Stimulated activated CD8-positive, alpha-beta memory T cell treated with anti-CD3 and anti-CD28 coated beads, Interleukin-12 subunit alpha, Interleukin-12 subunit beta, amount 100 ng/mL, for 1 hour (primary cell): ENCODE results near the gene CELF2.

Experiments
- DNase-seq: peaks from one replicate; pipeline ENCODE4 v3.0.0-alpha.2; 2020; ENCODE audit warnings: low read depth

CELF2 gene

DNA sequence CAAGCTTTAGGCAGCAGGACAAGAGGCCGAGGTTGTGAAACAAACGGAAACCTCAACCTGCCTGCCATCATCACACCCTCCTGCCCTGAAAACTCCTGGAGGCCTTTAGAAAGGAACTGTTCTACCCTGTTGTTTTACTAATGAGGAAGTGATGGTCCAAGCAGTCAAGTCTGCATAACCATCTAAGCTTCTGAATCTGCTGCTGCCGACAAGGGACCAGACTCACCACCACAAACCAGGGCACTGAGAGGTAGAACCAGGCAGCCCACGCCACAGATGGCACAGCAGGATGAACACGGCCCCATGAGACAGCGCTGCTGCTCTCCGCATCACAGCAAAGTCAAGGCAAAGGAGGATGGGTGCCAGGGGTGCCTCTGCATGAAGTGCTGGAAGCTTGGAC is 209.4 kb downstream of the CELF2 start:
- DNase-seq = no peak

GRCh38 chr10:11229893-11230292 is 212.2 kb downstream of the CELF2 start:
- no peak for DNase-seq

- no peak for DNase-seq
Measured at GRCh38 chr10:11230498-11231167, 213.0 kb downstream of the CELF2 start.

DNA sequence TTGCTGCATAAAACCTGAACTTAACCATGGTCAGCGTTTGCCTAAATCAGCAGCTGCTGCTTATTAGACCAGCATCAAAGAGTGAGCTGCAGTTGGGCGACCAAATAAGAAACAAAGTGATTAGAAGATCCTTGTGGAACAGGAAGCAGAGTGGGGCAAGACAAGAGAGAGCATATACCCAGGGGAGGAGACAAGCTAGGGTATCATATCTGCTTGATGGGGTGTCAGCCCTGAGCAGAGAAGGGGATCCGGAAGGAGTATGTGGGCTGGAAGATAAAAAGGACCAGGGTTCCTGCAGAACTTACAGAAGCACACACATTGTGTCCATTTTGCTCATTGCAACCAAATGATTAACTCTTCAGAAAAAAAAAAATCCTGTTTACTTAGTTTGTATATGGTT is 213.6 kb downstream of the CELF2 start:
- no peak for DNase-seq

DNA sequence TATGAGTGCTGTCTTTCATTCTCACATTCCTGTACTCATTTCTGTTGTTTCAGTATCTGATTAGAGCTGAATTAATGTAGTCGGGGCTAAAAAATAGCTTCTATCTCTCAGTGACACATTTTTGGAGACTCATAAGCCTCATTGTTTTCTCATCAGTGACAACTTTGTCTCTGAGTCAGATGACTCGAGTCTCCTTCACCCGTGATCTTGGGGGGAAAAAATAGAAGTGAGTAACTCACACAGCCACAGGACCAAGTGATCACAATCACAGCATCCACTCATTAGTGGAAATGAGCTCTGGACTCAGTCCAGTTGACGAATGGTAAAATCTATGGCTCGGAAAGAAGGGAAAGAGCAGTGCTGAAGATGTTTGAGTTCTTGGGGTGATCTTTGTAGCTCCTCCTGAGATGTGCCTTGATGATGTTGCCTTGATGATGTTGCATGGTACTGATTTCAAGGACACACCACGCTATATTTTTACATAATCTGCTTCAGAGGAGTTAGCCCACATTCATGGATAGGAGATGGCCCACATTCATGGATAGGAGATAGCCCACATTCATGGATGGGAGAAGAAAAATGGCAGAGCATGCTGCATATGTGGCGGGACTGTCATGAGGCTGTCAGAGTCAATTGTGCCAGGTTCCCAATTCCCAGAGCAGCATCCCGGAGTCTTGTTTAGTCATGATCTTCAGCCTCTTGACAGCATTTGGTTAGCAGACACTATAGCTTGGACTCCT is 214.7 kb downstream of the CELF2 start:
- no peak for DNase-seq

DNA sequence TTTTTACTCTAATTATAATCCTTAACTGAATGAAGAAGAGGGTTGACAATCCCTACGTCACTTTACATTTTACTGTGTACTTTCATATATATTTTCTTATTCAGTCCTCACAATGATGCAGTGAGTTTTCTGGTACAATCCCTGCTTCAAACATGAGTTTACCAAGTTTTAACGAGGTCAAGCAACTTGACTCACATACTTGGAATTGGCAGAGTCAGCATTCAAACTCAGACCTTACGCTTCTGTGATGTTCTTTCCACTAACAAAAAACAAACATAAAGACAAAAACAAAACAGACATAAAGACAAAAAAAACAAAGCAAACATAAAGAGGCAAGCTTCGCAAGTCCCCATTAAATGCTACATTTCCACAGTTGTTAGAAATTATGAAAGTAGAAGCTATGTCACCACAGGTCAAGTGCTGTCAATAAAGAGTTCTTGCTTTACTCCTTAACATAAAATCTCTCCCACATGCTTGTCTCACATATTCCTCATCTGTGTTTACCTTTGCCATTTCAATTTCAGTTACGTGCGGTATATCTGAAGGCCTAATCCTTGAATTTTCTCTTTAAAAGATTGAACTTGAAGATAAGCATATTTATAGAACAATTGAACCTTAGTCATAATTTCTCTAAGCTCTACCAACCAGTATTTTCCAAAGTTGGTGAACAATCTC is 217.3 kb downstream of the CELF2 start:
- no peak for DNase-seq

- no peak for DNase-seq
Measured at GRCh38 chr10:11235771-11236170, 218.1 kb downstream of the CELF2 start.

GRCh38 chr10:11236234-11236633 is 218.6 kb downstream of the CELF2 start:
- no peak for DNase-seq

- no peak for DNase-seq
Measured at GRCh38 chr10:11237571-11237970, 219.9 kb downstream of the CELF2 start.

DNA sequence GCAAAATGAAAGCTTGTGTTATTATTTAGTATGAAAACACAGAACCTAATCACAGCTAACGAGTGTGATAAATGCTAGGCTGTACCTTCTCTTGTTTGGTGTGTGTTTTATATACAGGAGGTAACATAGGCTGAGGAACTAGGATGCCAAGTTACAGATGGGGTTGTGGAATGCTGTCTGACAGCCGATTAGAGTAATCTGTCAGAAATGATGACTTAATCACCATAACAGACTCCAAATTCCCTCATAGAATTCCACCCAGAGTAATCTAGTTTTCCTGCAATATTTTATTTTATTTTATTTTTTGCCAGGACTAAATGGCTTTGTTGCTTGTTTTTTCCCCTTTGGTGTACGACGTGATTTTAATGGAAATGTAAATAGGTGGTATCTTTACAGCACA is 221.2 kb downstream of the CELF2 start:
- DNase-seq = no peak

GRCh38 chr10:11240641-11241040 is 223.0 kb downstream of the CELF2 start:
- no peak for DNase-seq

- DNase-seq = no peak
Measured at GRCh38 chr10:11242443-11243387, 225.0 kb downstream of the CELF2 start.

DNA sequence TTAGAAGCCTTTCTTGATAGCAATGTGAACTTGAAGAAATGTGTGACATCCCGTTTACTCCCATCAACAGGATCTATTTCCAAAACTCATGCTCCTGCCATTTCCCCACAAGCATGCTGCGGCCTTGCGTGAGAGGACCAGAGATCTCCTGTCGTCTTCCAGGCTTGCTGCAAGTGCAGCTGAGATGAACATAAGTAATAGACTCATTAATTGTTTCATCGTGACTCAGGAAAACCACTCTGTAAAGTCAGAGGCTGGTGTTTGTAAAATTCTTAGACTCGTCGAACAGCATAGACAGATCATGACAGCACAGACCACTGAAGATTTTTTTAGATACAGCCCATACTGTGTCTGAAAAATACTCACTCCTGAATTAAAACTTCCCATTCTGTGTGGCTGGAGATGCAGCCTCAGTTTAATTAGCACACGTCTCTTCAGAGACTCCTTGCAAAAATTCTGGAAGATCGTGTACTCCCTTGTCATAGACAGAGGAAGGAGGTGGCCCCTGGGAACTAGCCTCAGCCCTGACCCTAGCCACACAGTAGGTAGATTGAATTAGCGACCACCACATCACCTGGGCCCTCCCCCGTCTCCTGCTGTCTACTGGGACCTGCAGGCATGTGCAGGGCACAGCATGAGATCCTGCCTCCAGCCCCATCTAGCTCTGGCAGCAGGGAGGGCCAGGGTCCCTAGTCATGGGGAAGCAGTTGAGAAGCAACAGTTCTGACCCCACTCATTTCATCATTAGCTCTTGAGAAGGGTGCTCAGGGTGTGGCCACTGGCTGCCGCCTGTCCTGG is 226.0 kb downstream of the CELF2 start:
- DNase-seq = no peak

DNA sequence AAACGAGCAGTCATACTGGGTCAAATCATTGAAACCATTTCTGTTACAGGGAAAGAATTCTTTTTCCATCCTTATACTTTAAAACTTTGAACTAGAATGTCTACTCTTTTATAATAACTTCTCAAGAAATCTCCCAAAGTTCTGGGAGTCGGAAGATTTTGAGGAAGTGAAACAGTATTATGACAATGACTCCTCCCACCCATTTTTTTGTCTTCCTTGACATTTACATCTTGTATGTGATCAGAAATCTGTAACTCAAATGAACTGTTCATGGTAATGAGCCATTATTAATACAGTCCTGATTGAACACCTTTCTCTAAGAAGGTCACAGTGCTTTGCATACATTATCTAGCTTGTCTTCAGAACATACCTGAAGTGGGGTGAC is 227.4 kb downstream of the CELF2 start:
- no peak for DNase-seq

GRCh38 chr10:11245510-11245909 is 227.8 kb downstream of the CELF2 start:
- DNase-seq = no peak

- no peak for DNase-seq
Measured at GRCh38 chr10:11245981-11246590, 228.4 kb downstream of the CELF2 start.

DNA sequence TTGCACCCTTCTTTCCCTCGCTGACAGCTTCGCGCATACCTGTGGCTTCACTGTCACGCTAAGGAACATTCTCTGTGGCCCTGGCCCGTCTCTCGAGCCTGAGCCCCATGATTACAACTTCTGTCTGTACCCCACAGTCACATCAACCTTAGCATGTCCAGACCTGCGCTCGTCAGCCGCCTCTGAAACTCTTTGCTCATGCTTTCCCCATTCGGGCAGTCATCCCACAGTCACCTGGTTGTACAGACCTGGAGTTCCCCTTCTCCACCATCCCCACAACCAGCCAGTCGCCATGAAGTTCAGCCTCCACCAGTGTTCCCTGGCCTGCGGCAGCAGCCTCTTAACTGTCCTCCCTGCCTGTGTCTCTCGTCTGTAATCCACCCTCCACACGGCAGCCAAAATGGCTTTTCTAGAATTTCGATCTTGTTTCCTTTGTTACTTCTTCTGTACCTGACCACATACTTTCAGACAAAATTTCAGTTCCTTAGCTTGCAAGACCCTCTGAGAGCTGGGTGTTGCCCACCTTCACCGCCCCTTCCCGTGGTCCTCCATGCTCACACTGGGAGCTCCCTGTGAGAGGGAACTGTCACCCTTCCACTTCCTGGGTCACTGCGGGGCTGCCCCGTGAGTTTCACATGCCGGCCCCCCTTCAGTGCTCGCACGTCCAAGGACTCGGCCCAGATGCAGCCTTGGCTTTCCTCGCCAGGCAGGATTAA is 229.2 kb downstream of the CELF2 start:
- no peak for DNase-seq

DNA sequence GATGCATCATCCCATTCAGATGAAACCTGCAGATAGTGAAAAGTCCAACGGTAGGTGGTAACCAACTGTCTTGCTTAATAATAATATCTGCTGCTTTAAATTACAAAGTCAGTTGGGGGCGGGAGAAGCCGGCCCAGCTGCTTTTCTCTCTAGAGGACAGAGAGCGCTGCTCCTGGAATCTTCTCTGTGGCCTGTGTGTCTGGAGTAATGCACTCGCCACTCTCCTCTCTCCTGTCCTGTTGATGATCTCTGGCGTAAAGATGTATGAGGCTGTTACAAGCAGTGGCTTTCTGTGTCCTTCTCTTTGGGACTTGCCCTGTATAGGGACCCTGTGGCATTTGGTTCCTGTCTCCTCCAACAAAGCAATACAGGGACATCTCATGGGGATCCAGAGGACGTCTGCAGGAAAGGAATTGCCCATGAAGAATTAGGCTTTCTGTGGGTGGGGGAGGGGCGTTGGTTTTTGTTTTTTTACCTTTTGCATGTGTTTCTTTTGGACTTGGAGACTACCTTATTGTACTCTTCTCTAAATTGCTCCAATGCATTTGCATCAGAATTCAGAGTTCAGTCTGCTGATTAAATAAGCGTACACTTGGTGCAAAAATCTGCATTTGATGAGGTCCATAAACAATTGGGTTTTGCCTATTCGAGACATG is 231.6 kb downstream of the CELF2 start:
- no peak for DNase-seq

DNA sequence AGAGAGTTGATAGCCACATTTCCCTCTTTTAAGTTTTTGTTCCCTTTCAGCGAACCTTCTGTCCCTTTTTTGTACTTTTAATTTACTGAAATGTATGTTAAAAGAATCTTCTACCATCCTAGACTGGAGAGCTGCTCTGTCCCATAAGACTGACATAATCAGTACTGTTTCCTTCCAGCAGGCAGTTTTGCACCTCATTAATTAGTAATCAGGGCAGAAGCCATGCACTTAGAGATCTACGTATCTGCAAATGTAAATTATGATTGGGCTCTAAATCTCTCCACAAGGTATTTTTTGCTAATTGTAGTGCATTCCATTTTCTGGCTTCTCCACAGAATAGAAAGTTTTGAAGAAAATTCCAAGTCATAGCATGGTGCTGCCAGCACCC is 232.1 kb downstream of the CELF2 start:
- no peak for DNase-seq

DNA sequence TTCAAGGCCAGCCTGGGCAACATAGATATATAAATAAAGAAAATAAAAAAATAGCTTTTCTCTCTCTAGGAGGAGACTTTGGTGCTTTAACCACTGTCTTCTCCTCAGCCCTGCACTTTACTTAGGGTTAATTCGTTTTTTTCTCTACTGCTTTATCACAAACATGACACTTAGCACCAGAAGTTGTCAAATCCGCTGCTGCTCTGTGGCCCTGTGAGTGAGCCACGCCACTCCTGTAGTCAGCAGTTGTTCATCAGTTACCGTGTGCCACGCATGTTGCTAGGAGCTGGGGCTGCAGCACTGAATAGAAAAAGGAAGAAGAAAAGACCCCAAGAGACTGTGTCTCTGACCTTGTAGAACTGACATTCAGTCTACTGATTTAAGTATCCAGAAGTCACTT is 232.6 kb downstream of the CELF2 start:
- DNase-seq = no peak
